SU-DHL-6 (cell line): Measurements from ENCODE around the gene INIP.

Source experiments
- CTCF ChIP-seq: fragments of 200-600 bp; sonication (generic); IDR thresholded peaks from one replicate; pipeline ENCODE4 v1.5.1; 2017; ENCODE audit warnings: antibody characterized with exemption, mild to moderate bottlenecking, low read length, moderate library complexity; ENCODE audit not compliant: insufficient read depth, poor library complexity, severe bottlenecking
- EZH2phosphoT487 ChIP-seq: fragments of 200-600 bp; sonication (generic), shearing (Covaris generic); conservative IDR thresholded peaks from 2 replicates; pipeline ENCODE4 v1.6.1; 2018; ENCODE audit warnings: mild to moderate bottlenecking, antibody characterized with exemption, low read length, moderate library complexity, mixed read lengths

- TF ChIP-seq CTCF = no peak
- no peak for TF ChIP-seq EZH2phosphoT487
Observed at GRCh38 chr9:112752334-112753125, 34.6 kb upstream of the INIP start.
